Lower lobe of right lung (tissue), 2 donors: ENCODE results near the gene SIGMAR1. TPM values are rescaled to one million over a fixed set of nuclear protein-coding genes. Genes with fewer than 3 reads are reported as not detected.
A peak's percentile ranks its signal among the peaks of the same experiment; 100 is the strongest.
"Not testable (repeated sequence)": the region's sequence is repeated elsewhere in the genome, so short reads cannot be mapped to it uniquely, and the experiment has no call there.

Experiments used
- ATAC-seq, 2 donors: fragments of 200-7000 bp; cut with Tn5 transposase; one replicate each; pipeline ENCODE4 v1.9.1; 2020 to 2022; ENCODE audit warnings: mild to moderate bottlenecking in 2 of 2, moderate library complexity in 2 of 2
- DNase-seq: peaks from one replicate; pipeline ENCODE4 v3.0.0-alpha.2; 2020
- H3K27ac ChIP-seq: fragments of 200-600 bp; one replicate; pipeline ENCODE4 v1.8.0; 2022
- H3K27me3 ChIP-seq: fragments of 200-600 bp; one replicate; pipeline ENCODE4 v1.8.0; 2022; ENCODE audit warnings: low read depth
- H3K36me3 ChIP-seq: fragments of 200-600 bp; one replicate; pipeline ENCODE4 v1.8.0; 2022; ENCODE audit warnings: mild to moderate bottlenecking
- H3K4me1 ChIP-seq: fragments of 200-600 bp; one replicate; pipeline ENCODE4 v1.8.0; 2022
- H3K4me3 ChIP-seq: fragments of 200-600 bp; one replicate; pipeline ENCODE4 v1.8.0; 2022; ENCODE audit warnings: mild to moderate bottlenecking
- H3K9me3 ChIP-seq: fragments of 200-600 bp; one replicate; pipeline ENCODE4 v1.8.0; 2022
- CTCF ChIP-seq: fragments of 200-600 bp; IDR thresholded peaks from one replicate; pipeline ENCODE4 v1.8.0; 2022; ENCODE audit warnings: antibody characterized with exemption, mild to moderate bottlenecking
- intact Hi-C: fragments of 100-400 bp; cut with DNase I; formaldehyde crosslinking; loops from one replicate; pipeline ENCODE4 v1.11.0; 2022
- total RNA-seq: library from RNA; stranded (reverse); fragmentation: NEBNext Ultra II Directional; extraction: Animal tissue kit (Norgen Biotek cat#: 25700); gene quantifications from one replicate; pipeline ENCODE4 v1.2.1, GENCODE V29; 2021
- donor health status: DM: no; HTN: yes; CAD: no; lungs with severe emphysema.

The SIGMAR1 gene
- total RNA-seq, 1 donor from 2014 or later, result 35.0 TPM

- Histone ChIP-seq H3K27me3 (no peaks in the 10 kb centered on the region), H3K4me3 (no peak overlapping the region), H3K4me1 (peaks cover 17% of the 10 kb centered on the region), H3K36me3 (peaks cover 18% of the 10 kb centered on the region), H3K9me3 (no peaks in the 10 kb centered on the region), H3K27ac (no peak overlapping the region)
- ATAC-seq (no peak), DNase-seq (no peak)
- no peak for TF ChIP-seq CTCF
- intact Hi-C loops, result no loop called here
These were observed 7.3 kb upstream of the SIGMAR1 start for GRCh38 chr9:34644766-34645314.

- DNase-seq, result no peak
- Histone ChIP-seq H3K27ac (no peak overlapping the region), H3K4me1 (peaks cover 20% of the 10 kb centered on the region), H3K9me3 (no peaks in the 10 kb centered on the region), H3K4me3 (no peak overlapping the region), H3K27me3 (no peaks in the 10 kb centered on the region), H3K36me3 (no peaks in the 10 kb centered on the region)
- no peak for TF ChIP-seq CTCF
- intact Hi-C loops, result no loop called here
- no peak for ATAC-seq
These were observed 5.1 kb upstream of the SIGMAR1 start for GRCh38 chr9:34642679-34643078.

- H3K4me3 ChIP-seq, H3K9me3 ChIP-seq, H3K27me3 ChIP-seq, H3K36me3 ChIP-seq, H3K27ac ChIP-seq, intact Hi-C loops, DNase-seq, ATAC-seq: not testable (repeated sequence)
- peaks cover 30% of the 10 kb centered on the region for H3K4me1 ChIP-seq
These were observed 1.7 kb upstream of the SIGMAR1 start for GRCh38 chr9:34639322-34639721.

GRCh38 chr9:34638138-34638445 is 505 bp upstream of the SIGMAR1 start:
- Histone ChIP-seq H3K27ac (peak overlapping the region; percentile 88), H3K9me3 (no peaks in the 10 kb centered on the region), H3K27me3 (no peaks in the 10 kb centered on the region), H3K36me3 (peaks cover 6% of the 10 kb centered on the region), H3K4me3 (peak overlapping the region; percentile 88), H3K4me1 (peaks cover 30% of the 10 kb centered on the region)
- intact Hi-C loops, result no loop called here
- ATAC-seq (no peak), DNase-seq (no peak)
- no peak for TF ChIP-seq CTCF

- H3K4me1 ChIP-seq, result peaks cover 30% of the 10 kb centered on the region
- intact Hi-C loops, result no loop called here
- H3K36me3 ChIP-seq, result peaks cover 6% of the 10 kb centered on the region
- DNase-seq (no peak), ATAC-seq (no peak)
- no peak for TF ChIP-seq CTCF
- peak overlapping the region; percentile 88 for H3K4me3 ChIP-seq
- H3K9me3 ChIP-seq, result no peaks in the 10 kb centered on the region
- peak overlapping the region; percentile 88 for H3K27ac ChIP-seq
- no peaks in the 10 kb centered on the region for H3K27me3 ChIP-seq
These were observed 714 bp downstream of the SIGMAR1 start for GRCh38 chr9:34636791-34637355.

GRCh38 chr9:34635556-34635955 is 2.0 kb downstream of the SIGMAR1 start:
- no peak for TF ChIP-seq CTCF
- Histone ChIP-seq H3K4me3 (no peak overlapping the region), H3K9me3 (no peaks in the 10 kb centered on the region), H3K27ac (no peak overlapping the region), H3K4me1 (peaks cover 30% of the 10 kb centered on the region), H3K27me3 (peaks cover 6% of the 10 kb centered on the region), H3K36me3 (peaks cover 6% of the 10 kb centered on the region)
- DNase-seq, result no peak
- ATAC-seq, result no peak
- intact Hi-C loops, result no loop called here
